NCI-H1092 treated with DMSO at 0.1 percent for 48 hours (cell line): ENCODE measurements around the gene SDHA.
"Not testable (repeated sequence)": the region's sequence is repeated elsewhere in the genome, so short reads cannot be mapped to it uniquely, and the experiment has no call there.

ENCODE experiments used
- DNase-seq: peaks from one replicate; lab custom pipeline; 2025; lab: John Stamatoyannopoulos, UW

The SDHA gene

GRCh38 chr5:257148-257547 lies 39.0 kb downstream of the SDHA start:
- no peak for DNase-seq

DNA sequence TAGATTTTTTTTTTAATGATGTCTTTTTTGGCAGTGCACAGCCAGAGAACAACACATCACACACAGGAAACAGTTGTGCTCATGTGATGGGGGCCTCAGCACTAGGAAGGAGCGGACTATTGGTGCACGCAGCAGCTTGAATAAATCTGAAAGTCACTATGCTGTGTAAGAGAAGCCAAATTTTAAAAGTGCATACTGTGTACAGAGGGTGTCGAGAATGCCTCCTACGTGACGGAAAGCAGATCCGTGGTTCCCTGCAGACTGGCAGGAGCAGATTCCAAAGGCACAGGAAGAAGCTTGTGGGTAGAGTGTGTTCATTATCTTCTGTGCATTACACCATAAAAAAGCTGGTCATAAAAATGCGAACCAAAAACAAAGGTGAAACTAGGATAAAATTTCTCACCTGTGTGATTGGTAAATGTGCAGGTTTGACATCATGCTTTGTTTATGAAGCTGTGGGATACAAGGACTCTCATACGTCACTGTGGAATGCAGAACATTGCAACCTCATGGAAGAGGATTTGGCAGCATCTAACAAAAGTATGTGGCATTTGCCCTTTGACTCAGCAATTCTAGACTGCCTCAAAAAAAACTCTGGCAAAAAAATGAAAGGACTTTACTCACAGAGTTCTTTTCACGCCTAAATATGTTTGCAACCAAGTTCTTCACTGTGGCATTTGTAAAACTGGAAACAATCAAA lies 45.3 kb downstream of the SDHA start:
- not testable (repeated sequence) for DNase-seq

DNA sequence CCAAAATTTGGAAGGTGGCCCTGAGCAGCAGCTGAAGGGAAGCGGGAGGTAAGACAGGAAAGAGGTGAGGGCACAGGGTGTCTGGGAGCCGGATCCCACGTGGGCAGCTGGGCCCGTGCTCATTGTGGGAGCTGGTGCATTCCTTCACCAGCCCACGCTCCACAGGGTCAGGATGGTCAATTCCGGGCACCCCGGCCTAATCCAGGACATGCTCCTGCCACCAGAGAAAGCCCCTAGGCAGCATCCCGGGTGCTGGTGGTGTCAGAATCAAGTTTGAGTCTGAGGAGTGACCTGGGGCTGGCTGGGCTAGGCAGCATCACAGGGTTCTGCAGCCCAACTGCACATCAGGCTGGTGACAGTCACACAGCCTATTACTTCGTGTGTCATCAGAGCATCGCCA lies 46.2 kb downstream of the SDHA start:
- DNase-seq: no peak

DNA sequence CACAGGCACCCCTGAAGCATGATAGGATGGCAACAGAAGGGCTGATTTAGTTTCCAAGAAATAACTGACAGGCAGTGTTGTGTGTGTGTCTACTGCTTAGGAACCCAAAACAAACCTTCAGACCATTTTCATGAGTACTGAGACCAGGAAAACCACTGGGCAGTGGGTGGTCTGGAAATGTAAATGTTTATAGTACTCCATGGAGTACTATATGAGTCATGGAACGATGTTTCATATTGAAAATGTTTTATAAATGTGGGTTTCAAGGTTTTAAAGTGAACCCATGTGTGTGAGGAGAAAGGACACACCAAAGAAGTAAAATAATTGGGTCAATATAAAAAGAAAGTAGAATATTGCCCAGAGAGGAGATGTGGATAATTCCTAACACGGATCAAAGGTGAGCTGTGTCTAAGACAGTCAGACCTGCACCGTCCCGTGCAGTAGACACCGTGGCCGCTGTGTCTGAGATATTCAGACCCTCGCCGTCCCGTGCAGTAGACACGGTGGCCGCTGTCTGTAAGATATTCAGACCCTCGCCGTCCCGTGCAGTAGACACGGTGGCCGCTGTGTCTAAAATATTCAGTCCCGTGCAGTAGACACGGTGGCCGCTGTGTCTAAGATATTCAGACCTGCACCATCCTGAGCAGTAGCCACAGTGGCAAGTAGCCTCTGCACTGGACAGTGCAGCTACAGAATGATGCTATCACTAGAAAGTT lies 48.3 kb downstream of the SDHA start:
- DNase-seq: not testable (repeated sequence)

- DNase-seq: no peak
These were observed 49.6 kb downstream of the SDHA start for GRCh38 chr5:267716-268115.

GRCh38 chr5:270340-270739 lies 52.2 kb downstream of the SDHA start:
- no peak for DNase-seq

DNA sequence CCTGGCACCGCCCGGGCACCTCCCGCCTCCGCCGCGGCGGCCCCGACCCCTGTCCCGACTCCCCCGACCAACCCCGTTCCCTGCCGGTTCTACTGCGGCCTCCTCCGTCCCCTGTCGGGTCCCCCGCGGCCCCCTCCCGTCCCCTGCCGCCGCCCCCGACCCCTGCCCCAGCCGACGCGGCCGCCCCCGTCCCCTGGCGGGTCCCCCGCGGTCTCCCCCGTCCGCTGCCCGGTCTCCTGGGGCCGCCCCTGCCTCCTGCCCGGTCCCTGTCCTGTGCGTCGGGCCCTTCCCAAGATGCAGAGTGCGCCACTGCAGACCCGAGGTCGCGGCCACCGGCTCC lies 53.7 kb downstream of the SDHA start:
- not testable (repeated sequence) for DNase-seq

DNA sequence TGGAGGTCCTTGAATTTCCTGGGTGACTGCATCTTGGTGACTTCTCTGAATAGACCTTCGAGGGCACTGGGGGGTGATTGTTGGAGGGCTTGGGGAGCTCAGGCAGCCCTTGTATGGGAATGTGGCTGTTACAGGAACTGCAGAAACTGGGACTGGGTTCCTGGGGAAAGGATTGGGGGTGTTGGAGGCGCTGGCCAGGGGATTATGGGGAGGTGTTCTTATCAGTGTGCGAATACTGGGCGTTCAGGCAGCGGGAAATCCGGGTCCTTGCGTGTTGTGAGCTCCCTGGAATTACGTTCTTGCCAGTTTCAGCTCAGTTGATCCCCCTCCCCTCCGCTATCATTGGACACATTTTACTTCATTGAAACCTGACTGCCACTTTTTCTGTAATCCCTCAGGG lies 55.0 kb downstream of the SDHA start:
- not testable (repeated sequence) for DNase-seq

- not testable (repeated sequence) for DNase-seq
These were observed 55.4 kb downstream of the SDHA start for GRCh38 chr5:273491-273890.

- not testable (repeated sequence) for DNase-seq
These were observed 56.2 kb downstream of the SDHA start for GRCh38 chr5:274346-274745.

- no peak for DNase-seq
These were observed 60.5 kb downstream of the SDHA start for GRCh38 chr5:278646-279045.

DNA sequence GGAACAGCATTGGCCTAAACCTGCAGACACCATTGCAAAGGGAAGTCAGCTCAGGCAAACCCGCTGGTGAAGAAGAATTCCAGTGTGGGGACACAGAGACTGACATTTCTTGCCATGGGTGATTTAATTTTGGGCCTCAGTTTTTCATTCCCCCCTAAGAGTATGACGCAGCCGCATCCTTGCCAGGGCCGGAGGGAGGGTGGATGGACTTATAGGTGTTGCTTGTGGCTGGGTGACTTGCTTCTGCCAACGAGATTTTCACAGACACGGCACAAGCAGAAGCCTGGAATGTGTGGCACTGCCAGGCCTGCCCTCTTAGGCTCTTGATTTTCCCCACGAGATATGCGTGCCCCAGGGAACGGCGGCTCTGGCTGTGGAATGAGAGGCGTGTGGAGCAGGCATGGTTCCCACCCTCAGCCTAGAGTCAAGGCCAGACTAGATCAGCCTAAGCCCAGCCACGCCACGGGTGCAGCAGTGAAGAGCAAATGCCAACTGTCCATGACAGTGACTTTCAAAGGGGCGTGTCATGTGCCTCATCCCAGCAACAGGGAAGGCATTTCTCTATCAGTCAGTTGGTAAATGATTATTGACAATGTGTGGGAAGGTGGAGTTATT lies 61.0 kb downstream of the SDHA start:
- not testable (repeated sequence) for DNase-seq

DNA sequence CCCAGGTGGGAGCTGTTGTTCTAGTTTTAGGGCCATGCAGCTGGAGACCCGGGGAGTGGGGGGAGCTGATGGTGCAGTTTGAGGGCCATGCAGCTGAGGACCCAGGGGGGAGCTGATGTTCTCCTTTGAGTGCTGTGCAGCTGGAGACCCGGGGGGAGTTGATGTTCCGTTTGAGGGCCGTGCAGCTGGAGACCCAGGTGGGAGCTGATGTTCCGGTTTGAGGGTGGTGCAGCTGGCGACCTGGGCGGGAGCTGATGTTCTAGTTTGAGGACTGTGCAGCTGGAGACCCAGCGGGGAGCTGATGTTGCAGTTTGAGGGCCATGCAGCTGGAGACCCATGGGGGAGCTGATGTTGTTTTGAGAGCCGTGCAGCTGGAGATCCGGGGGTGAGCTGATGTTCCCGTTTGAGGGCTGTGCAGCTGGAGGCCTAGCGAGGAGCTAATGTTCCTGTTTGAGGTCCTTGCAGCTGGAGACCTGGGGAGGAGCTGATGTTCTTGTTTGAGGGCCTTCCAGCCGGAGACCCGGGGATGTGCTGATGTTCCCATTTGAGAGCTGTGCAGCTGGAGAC lies 68.0 kb downstream of the SDHA start:
- no peak for DNase-seq

GRCh38 chr5:290200-290599 lies 72.1 kb downstream of the SDHA start:
- DNase-seq: not testable (repeated sequence)

- DNase-seq: not testable (repeated sequence)
These were observed 73.2 kb downstream of the SDHA start for GRCh38 chr5:291345-291744.

DNA sequence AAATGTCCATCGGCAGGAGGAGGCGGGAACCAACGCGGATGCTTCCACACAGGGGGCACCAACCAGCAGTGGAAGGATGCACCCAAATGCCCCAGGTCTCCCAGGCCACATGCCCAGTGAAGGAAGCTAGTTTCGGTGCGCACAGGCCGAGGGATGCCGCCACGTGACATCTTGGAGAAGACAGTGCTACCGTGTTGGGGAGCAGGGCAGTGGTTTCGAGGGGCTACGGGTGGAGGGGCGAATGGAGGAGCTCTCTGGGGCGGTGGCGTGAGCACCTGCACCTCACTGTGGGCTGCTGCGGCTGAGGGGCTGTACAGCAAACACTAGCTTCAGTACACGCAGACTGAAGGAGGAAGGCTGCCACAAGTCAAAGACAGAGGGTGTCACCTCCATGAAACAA lies 76.7 kb downstream of the SDHA start:
- not testable (repeated sequence) for DNase-seq

DNA sequence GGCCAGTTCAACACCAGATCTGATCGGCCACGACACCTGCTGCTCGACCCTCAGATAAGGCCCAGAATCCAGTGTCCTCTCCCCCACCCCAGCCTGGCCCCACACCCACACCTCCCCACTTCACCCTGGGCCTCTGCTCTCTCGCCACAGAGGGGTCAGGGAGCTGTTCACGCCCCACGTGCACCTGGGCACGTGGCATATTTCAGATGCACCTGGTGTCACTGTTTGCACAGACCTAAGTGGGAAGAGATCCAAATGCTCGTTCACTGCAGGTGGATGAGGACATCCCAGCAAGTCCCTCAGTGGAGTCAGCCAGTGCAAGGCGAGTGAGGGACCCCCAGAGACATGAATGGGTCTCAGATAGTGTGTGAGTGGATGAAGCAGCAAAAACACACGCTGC lies 78.1 kb downstream of the SDHA start:
- DNase-seq: not testable (repeated sequence)

GRCh38 chr5:296954-297353 lies 78.8 kb downstream of the SDHA start:
- DNase-seq: not testable (repeated sequence)

GRCh38 chr5:297448-297847 lies 79.3 kb downstream of the SDHA start:
- not testable (repeated sequence) for DNase-seq

DNA sequence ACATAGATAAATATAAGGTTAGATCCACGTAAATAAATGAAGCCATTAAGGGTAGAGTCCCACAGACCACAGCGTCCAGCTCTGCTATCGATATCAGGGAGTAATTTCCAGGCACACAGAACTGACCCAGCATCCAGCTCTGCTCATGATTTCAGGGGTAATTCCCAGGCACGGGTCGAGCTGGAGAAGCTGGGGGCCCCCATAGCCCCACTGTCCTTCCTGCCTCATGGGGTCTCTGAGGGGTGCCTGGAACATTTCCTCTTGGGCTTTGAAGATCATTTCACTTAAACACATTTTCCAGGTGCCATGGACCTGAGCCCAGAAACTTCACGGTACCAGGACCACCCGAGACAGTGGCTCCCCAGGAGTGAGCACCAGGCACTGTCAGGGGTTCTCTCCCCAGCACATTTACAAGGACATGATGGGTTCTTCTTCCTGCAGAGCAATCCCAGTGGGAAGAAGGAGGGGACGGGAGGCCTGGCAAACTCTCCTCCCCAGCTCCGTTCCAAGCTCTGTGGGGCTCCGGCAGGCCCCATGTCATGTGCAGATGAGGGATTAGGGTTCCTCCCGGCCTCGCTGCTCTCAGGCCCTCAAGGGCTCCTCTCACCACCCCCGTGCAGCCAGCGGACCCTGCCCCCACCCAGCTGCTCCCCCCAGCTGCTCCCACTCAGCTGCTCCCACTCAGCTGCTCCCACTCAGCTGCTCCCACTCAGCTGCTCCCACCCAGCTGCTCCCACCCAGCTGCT lies 80.0 kb downstream of the SDHA start:
- DNase-seq: not testable (repeated sequence)

DNA sequence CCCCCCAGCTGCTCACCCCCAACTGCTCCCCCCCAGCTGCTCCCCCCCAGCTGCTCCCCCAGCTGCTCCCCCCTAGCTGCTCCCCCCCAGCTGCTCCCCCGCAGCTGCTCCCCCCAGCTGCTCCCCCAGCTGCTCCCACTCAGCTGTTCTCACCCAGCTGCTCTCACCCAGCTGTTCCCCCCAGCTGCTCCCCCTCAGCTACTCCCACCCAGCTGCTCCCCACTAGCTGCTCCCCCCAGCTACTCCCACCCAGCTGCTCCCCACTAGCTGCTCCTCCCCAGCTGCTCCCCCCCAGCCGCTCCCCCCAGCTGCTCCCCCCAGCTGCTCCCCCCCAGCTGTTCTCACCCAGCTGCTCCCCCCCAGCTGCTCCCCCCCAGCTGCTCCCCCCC lies 80.6 kb downstream of the SDHA start:
- DNase-seq: no peak

- DNase-seq: not testable (repeated sequence)
These were observed 81.8 kb downstream of the SDHA start for GRCh38 chr5:299921-300320.
